Mesenteric fat pad (tissue), 1 donor: Measurements from ENCODE around the gene SLA2. TPM values are rescaled to one million over a fixed set of nuclear protein-coding genes. Genes with fewer than 3 reads are reported as not detected.
A peak's percentile ranks its signal among the peaks of the same experiment; 100 is the strongest.
"Not testable (repeated sequence)": the region's sequence is repeated elsewhere in the genome, so short reads cannot be mapped to it uniquely, and the experiment has no call there.

ENCODE experiments used
- DNase-seq: peaks from one replicate; pipeline ENCODE4 v3.0.0-alpha.2; 2020; ENCODE audit warnings: low spot score
- long read RNA-seq: library from polyadenylated mRNA; unstranded; transcript quantifications from one replicate; pipeline ENCODE4 v2.0.0, GENCODE V29; 2020
- total RNA-seq: library from RNA; stranded (reverse); fragmentation: NEBNext Ultra II Directional; extraction: Animal tissue kit (Norgen Biotek cat#: 25700); gene quantifications from one replicate; pipeline ENCODE4 v1.2.1, GENCODE V29; 2021
- donor health status: DM: yes; HTN: yes; CAD: no.

The SLA2 gene
- 0.64 TPM for total RNA-seq
- long read RNA-seq, partial matches to known transcripts, result 2 of 2 reads
- long read RNA-seq, other reads (novel, unspliced or antisense), result 0 of 2 reads

GRCh38 chr20:36645998-36646397, at the start of gene SLA2:
Gene SLA2, minus strand, starts transcription at chr20:36646196. Its CDS starts 4,861 bp downstream, at chr20:36641335.
- DNase-seq, result no peak

- DNase-seq, result not testable (repeated sequence)
Observed at GRCh38 chr20:36695467-36695866, 49.5 kb upstream of the SLA2 start.

GRCh38 chr20:36688630-36689029, 42.6 kb upstream of the SLA2 start:
- DNase-seq, result no peak

GRCh38 chr20:36687850-36688249, 41.9 kb upstream of the SLA2 start:
- no peak for DNase-seq

GRCh38 chr20:36686944-36687343, 40.9 kb upstream of the SLA2 start:
- no peak for DNase-seq

- no peak for DNase-seq
Observed at GRCh38 chr20:36686504-36686903, 40.5 kb upstream of the SLA2 start.

GRCh38 chr20:36684747-36685146, 38.8 kb upstream of the SLA2 start:
- DNase-seq, result no peak

- DNase-seq, result no peak
Observed at GRCh38 chr20:36682311-36682710, 36.3 kb upstream of the SLA2 start.

GRCh38 chr20:36677422-36677771, 31.4 kb upstream of the SLA2 start:
- no peak for DNase-seq

GRCh38 chr20:36676701-36677421, 30.9 kb upstream of the SLA2 start:
- no peak for DNase-seq

- not testable (repeated sequence) for DNase-seq
Observed at GRCh38 chr20:36675545-36675944, 29.5 kb upstream of the SLA2 start.

- DNase-seq, result no peak
Observed at GRCh38 chr20:36672991-36673390, 27.0 kb upstream of the SLA2 start.

GRCh38 chr20:36670665-36671357, 24.8 kb upstream of the SLA2 start:
- DNase-seq, result no peak

- no peak for DNase-seq
Observed at GRCh38 chr20:36666181-36666740, 20.3 kb upstream of the SLA2 start.

- no peak for DNase-seq
Observed at GRCh38 chr20:36663031-36663430, 17.0 kb upstream of the SLA2 start.

- DNase-seq, result peak; percentile 8
Observed at GRCh38 chr20:36658300-36658699, 12.3 kb upstream of the SLA2 start.

GRCh38 chr20:36656733-36657132, 10.7 kb upstream of the SLA2 start:
- no peak for DNase-seq

GRCh38 chr20:36655004-36655403, 9.0 kb upstream of the SLA2 start:
- peak; percentile 30 for DNase-seq

- peak; percentile 72 for DNase-seq
Observed at GRCh38 chr20:36654506-36654905, 8.5 kb upstream of the SLA2 start.

GRCh38 chr20:36653456-36653855, 7.5 kb upstream of the SLA2 start:
- DNase-seq, result peak; percentile 39

GRCh38 chr20:36647196-36648121, 1.5 kb upstream of the SLA2 start:
- DNase-seq, result peak; percentile 24
